HT-29 (cell line): ENCODE results near the gene DBNDD1. TPM values are rescaled to one million over a fixed set of nuclear protein-coding genes. Genes with fewer than 3 reads are reported as not detected.
"Not testable (repeated sequence)": the region's sequence is repeated elsewhere in the genome, so short reads cannot be mapped to it uniquely, and the experiment has no call there.

Experiments used
- DNase-seq: peaks from one replicate; pipeline ENCODE4 v3.0.0-alpha.2; 2015; ENCODE audit warnings: low spot score
- total RNA-seq: library from RNA; depleted of rRNA; stranded (reverse); fragments of >200 nt; shearing (Covaris generic); gene quantifications from 2 replicates; pipeline ENCODE4 v1.2.3, GENCODE V29; 2014; rRNA removed

The DBNDD1 gene, protein sequence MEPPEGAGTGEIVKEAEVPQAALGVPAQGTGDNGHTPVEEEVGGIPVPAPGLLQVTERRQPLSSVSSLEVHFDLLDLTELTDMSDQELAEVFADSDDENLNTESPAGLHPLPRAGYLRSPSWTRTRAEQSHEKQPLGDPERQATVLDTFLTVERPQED
- total RNA-seq = 15.8 and 19.9 TPM in 2 replicates

DNA sequence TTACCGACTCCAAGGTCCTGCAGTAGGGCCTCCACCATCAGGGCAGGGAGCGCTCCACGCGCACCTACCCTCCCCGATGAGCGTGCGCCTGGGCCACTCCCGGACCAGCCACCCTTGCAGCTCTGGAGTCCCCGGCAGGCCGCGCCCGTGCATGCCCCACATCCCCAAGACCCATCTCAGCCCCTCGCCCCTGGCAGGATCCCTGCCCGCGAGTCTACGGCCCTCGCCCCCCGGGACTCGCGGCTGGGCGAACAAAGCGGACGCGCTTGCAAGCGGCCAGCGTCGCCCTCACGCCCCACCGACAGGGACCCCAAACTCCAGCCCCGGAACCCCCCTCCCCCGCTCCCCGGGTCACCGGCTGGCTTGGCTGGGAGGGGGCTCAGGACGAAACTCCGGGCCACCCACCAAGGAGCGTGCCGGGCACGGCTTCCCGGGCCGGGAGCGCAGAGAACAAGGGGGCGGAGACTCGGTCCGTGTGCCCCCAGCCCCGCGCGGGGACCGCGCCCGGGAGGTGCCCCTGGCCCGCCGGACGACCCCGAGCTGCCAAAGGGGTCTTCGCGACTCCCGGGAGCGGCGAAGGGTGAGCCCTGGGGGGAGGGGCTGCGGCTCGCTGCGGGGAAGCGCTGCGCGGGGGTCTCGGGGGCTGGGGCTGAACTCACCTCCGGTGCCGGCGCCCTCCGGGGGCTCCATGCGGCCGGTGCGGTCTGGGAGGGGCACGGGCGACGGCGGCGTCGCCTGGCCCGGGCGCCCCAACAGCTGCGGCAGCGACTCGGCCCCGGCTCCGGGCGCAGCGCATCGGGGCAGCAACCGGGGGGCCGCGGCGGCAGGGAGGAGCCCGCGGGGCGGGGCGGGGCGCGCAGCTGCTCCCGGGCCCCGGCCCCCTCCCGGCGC lies at the start of gene DBNDD1:
TSS of gene DBNDD1 (minus strand) at position 805 of the 891 bp plus-strand sequence. CDS start at position 690, 115 bp downstream.
- DNase-seq = peak; percentile 20

DNA sequence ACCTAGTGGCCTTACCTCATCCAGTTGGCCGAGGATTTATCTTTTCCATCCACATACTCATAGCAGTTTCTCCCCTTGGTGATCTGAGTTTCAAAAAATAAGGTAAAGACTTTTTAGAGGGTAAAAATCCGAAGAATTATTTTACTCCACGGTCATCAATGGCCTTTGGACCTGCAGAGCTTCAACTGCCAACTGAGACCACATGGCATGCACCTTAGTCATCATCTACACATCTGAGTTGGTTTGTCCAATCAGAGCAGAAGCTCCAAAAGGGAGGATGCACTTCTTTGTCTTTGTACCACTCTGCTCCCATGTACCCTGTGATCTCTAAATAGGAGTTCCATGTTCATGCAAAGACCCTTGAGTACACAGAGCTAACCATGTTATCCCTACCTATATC lies 42.2 kb upstream of the DBNDD1 start:
- no peak for DNase-seq

DNA sequence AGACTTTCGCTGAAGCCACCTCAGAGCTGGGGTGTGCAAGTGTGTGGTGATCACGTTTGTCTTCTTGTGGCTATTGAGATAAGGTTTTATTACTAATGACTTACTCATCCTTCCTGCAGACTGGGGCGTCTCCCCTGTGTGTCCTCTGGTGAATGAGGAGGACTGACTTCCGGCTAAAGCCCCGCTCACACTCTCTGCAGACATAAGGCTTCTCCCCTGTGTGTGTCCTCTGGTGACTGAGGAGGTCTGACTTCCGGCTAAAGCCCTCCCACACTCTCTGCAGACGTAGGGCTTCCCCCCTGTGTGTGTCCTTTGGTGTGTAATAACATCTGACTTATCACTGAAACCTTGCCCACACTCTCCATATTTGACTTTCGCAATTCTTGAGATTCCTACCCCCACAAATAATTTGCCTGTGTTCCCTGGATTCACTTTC lies 38.5 kb upstream of the DBNDD1 start:
- no peak for DNase-seq

DNA sequence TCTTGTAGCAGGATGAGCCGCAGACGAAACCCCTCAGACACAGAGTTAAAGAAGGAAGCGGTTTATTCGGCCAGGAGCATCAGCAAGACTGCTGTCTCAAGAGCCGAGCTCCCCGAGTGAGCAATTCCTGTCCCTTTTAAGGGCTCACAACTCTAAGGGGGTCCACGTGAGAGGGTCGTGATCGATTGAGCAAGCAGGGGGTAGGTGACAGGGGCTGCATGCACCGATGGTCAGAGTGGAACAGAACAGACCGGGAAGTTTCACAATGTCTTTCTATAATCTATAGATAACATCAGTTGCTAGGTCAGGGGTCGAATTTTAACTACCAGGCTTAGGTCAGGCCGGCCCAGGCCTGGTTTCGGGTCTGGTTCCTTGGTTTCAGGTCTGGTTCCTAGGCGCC lies 37.3 kb upstream of the DBNDD1 start:
- DNase-seq = not testable (repeated sequence)

DNA sequence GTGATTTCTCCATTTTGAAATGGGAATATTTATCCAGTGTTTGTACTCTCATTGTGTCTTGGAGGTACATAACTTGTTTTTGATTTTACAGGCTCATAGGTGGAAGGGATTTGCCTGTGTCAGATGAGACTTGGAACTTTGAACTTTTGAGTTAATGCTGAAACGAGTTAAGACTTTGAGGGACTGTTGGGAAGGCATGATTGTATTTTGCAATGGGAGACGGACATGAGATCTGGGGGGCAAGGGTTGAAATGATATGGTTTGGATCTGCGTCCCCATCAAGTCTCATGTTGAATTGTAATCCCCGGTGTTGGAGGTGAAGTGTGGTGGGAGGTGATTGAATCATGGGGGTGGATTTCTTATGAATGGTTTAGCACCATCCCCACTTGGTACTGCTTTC lies 36.1 kb upstream of the DBNDD1 start:
- DNase-seq = no peak

DNA sequence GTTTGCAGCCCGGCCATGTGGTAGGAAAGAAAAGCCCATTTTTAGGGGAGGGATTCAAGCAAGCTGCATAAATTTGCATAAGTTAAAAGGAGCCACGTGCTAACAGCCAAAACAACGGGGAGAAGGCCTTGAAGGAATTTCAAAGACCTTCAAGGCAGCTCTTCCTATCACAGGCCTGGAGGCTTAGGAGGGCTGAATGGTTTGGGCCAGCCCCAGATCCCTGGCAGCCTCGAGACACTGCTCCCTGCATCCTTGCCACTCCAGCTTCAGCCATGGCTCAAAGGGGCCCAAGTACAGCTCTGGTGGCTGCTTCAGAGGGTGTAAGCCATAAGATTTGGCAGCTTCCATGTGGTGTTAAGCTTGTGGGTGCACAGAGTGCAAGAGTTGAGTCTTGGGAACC lies 35.3 kb upstream of the DBNDD1 start:
- no peak for DNase-seq

DNA sequence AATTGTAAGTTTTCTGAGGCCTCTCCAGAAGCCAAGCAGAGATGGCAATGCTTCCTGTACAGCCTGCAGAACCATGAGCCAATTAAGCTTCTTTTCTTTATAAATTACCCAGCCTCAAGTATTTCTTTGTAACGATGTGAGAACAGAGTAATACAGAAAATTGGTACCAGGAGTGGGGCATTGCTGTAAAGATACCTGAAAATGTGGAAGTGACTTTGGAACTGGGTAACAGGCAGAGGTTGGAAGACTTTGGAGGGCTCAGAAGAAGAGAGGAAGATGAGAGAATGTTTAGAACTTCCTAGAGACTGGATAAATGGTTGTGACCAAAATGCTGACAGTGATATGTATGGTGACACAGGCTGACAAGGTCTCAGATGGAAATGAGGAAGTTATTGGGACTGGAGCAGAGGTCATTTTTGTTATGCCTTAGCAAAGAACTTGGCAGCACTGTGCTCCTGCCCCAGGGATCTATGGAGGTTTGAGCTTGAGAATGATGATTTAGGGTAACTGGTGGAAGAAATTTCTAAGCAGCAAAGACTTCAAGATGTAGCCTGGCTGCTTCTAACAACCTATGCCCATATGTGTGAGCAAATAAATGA lies 34.7 kb upstream of the DBNDD1 start:
- DNase-seq = no peak

DNA sequence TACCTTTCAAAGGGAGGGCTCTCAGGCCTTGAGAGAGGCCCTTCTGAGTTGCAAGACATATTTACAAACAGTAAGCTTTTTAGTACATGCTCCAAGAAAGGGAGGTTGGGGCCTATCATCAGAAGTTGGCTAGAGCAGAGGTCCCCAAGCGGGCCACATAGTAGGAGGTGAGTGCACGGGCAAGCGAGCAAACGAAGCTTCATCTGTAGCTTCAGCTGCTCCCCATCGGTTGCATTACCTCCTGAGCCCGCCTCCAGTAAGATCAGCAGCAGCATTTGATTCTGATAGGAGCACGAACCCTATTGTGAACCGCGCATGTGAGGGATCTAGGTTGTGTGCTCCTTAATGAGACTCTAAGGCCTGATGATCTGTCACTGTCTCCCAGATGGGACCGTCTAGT lies 31.7 kb upstream of the DBNDD1 start:
- no peak for DNase-seq

DNA sequence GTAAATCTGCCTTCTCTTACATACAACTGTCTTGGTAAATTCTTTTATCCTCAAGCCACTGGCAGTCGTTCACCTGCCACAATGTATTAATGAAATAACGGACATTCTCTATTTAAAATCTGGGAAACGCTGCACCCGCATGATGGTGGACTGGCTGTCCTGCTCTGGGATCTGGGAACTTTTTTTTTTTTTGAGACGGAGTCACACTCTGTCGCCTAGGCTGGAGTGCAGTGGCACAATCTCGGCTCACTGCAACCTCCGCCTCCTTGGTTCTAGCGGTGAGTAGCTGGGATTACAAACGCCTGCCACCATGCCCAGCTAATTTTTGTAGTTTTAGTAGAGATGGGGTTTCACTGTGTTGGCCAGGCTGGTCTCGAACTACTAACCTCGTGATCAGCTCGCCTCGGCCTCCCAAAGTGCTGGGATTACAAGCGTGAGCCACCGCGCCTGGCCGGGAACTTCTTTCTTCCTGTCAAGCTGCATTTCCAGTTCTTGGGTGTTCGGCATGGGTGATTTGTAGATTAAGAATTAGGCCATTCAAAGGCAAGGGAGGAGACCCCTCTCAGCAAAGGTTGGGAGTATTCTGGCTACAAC lies 29.6 kb upstream of the DBNDD1 start:
- no peak for DNase-seq

DNA sequence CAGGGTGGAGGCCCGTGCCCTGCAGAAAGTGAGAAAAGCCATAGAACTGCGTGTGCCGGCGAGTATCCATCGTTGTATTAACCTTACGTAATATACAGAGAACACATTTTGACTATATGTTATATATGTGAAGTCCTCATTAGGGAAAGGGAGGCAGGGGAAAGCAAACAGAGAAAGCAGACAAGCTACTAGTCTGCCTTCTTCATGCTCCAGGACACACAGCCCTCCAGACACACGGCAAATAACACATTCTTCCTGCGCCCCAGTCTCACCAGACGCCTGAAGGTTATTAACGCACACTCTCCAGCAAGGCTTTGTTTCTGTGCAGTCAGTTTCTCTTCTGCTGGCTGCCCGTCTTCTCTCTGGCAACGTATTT lies 29.1 kb upstream of the DBNDD1 start:
- no peak for DNase-seq

DNA sequence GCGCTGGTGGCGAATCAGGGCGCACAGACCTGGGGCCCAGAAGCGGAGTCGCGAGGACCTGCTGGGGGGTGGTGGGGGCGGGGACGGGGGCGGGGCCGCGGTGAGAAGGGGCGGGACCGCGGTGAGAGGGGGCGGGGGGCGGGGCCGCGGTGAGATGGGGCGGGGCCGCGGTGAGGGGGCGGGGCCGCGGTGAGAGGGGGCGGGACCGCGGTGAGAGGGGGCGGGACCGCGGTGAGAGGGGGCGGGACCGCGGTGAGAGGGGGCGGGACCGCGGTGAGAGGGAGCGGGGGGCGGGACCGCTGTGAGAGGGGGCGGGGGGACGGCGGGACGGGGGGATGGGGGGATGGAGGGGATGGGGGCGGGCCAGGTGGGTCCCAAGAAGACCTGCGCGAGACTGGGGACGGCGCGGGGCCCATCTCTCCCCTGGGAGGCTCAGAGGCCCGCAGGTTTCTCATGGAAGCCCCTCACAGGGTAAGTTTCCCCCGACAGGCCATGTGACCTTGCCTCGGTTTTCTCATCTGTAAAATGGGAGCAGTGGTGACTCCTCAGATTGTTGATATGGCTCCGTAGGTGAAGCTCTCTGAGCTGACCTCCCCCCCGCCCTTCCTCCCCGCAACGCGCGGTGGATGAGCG lies 28.6 kb upstream of the DBNDD1 start:
- no peak for DNase-seq

DNA sequence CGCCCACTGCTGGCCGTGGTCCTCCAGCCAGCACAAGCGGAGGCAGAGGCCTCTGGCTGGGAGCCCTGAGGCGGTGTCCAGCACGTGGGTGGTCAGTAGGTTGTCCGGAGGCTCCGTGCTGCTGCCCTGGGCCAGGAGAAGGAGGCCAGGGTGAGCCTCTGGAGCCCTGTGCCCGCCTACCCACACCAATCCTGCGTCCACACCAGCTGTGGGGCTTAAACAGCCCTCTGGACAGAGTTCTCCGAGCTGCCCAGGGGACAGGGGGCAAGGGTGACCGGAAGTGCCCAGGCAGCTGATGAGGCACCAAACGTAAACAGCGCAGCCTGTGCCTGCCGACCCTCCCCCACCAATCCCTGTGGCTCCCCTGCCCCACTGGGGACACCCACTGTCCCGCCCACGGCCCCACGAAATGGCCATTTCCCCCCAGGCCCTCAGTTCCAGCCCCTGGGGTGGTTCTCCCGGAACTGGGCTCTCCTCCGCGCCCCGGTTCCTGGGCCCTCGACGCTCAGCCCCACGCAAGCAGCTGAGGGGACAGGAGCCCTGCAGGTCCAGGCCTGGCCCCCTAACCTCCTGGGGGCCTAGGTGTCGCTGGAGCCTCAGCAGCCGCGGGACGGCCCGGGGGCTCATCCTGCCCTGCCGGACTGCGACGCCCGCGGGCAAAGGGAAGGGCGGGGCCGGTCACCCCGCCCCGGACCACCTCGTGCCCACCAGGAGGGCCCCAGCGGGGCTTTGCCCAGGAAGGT lies 27.9 kb upstream of the DBNDD1 start:
- peak; percentile 23 for DNase-seq

DNA sequence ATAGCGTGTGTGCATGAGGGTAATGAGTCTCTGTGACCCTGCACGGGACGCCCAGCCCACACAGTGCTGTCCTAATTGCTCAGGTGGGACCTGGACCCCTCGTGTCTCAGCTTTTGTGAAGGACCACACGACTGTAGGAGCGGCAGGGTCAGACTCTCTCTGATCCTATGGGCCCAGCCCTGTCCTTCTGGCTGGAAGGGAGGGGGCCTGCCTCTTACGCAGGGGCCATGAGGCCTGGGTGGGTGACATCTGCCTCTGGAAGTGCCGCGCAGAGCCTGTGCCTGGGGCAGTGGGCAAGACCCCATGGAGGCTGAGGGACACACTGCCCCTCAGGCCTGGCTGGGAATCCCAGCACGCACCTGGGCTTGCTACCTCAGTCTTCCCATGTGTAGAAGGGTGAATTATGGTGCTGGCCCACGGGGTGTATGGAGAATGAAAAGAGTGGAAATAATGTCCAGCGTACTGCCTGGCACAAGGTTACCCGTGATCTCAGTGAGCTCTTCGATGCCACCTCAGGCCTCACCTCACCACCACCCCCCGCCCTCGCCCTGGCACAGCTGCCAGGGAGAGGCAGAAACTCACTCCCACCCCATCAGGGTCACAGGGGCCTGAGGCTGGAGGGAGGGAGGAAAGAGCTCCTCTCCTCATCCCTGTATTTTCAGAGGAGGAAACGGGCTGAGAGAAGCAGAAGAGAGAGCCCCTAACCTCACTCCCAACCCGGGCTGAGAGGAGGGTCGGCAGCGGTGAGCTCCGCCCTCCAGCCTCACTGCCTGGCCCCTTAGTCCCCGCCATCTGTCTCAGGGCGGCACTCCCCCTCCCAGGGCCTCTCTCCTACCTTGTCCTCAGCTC lies 27.1 kb upstream of the DBNDD1 start:
- no peak for DNase-seq

DNA sequence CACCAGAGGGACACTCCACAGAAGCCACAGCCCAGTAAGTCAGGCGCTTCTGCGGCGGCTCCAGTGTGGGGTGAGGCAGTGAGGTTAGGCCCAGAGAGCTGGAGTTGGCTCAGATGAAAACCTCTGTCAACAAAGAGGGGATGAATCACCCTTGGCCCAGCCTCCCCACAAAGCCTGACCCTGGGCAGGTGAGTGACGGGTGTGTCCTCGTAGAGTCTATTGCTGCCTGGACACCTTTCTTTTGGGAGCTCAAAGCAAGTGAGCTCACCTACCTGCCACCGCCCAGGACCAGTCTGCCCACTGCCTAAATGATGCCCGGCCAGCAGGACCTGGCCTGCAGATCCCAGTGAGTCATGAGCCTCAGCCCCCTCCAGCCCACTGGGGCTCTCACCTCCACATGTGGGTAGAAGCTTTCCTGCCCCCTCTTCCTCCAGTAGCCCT lies 24.9 kb upstream of the DBNDD1 start:
- peak; percentile 74 for DNase-seq

DNA sequence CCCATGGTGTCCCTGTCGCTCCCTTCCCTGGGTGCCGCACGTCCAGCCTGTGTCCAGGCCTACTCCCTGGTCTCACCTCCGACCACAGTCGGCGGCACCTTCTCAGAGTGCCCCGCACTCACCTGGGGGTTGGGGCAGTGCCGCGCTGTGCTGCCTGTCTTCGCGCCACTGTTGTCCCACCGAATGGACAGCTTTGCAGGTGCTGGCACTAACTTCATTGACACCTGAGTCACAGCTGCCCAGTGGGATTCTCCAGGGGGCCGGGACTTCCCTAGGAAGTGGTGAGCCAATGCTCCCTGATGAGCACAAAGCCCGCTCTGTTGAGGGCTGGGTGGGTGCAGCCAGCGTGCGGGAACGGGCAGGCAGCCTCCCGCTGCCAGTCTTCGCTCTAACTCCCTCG lies 24.3 kb upstream of the DBNDD1 start:
- DNase-seq = no peak

DNA sequence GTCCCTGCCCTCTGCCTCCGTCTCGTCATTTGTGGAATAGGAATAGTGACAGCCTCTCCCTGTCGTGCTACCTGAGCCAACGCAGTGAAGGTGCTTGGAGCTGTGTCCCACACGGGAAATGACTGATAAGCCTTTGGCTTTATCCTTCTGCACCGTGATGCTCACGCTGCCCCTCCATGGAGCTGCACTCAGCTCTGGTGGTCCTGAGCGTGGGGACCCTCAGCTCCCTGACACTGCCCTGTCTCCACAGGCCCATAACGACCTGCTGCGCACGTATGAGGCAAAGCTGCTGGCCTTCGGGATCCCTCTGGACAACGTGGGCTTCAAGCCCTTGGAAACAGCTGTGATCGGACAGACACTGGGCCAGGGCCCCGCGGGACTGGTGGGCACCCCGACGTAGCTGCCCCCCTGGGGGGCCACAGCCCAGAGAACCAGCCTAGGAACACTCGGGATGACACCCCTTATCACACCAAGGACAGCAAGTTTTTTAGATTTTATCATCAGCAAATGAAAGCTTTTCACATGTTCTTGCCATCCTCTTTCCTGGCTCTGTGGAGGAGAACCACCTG lies 23.8 kb upstream of the DBNDD1 start:
- DNase-seq = no peak

DNA sequence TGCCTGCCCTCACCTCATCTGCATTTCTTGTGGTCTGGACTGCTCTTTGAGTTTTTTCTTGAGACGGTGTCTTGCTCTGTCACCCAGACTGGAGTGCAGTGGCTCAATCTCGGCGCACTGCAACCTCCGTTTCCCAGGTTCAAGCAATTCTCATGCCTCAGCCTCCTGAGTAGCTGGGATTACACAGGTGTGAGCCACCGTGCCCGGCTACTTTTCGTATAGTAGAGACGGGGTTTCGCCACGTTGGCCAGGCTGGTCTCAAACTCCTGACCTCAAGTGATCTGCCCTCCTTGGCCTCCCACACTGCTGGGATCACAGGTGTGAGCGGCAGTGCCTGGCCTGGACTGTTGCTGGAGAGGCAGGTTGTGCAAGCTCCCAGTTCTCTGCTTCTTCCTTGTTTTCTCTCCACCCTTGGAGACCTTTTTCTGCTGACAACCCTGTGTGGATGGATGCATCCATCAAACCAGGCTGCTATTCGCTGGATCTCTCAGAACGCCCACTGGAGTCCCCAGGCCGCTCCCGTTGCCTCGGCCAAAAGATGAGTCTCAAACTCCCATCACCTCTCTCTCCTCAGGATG lies 22.7 kb upstream of the DBNDD1 start:
- DNase-seq = no peak

DNA sequence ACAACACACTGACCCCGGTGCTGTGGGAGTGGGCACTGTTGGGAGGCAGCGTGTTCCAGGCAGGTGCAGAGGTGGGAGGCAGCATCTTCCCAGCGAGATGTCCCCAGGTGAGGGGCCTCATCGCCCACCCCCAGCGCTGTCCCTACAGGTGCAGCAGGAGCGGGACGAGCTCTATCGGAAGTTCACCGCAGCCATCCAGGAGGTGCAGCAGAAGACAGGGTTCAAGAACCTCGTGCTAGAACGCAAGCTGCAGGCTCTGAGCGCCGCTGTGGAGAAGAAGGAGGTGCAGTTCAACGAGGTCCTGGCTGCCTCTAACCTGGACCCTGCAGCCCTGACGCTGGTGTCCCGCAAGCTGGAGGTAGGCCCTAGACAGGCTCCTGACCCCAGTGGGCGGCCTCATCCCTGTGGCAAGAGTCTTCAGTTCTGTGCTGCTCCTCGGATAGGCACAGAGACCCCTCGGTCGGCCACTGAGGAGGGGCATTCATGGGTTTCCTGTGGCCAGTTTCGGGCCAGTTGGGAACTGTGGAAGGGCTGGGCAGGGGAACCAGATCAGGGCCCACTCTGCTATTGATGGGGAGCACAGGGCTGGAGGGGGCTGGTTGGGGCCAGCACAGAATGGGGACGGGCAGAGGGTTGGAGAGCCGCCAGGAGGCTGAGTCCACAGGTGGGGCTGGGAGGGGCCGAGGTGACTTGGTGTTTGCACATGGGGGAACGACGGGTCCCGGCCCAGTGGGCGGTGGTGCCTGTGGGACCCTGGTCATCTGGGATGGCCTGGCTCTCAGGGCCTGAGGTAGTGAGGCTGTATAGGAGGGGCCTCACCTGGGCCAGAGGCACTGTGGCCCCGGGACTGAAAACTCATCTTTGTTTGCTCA lies 21.1 kb upstream of the DBNDD1 start:
- DNase-seq = no peak
